CD4-positive, alpha-beta T cell treated with Interleukin-2 at 100 ng/mL for 4 hours (primary cell): ENCODE data around the gene HCFC1R1.
"Not testable (repeated sequence)": the region's sequence is repeated elsewhere in the genome, so short reads cannot be mapped to it uniquely, and the experiment has no call there.

Source experiments
- DNase-seq: peaks from one replicate; pipeline ENCODE4 v3.0.0-alpha.2; 2020; ENCODE audit warnings: low spot score

The HCFC1R1 gene

GRCh38 chr16:3057181-3058138 lies 33.7 kb upstream of the HCFC1R1 start:
- DNase-seq, result no peak

GRCh38 chr16:3056336-3057180 lies 32.8 kb upstream of the HCFC1R1 start:
- DNase-seq, result no peak

- not testable (repeated sequence) for DNase-seq
These were observed 32.0 kb upstream of the HCFC1R1 start for GRCh38 chr16:3055734-3056115.

- DNase-seq, result no peak
These were observed 31.4 kb upstream of the HCFC1R1 start for GRCh38 chr16:3054965-3055733.

GRCh38 chr16:3053330-3053710 lies 29.6 kb upstream of the HCFC1R1 start:
- not testable (repeated sequence) for DNase-seq

- DNase-seq, result not testable (repeated sequence)
These were observed 29.0 kb upstream of the HCFC1R1 start for GRCh38 chr16:3052571-3053329.

- no peak for DNase-seq
These were observed 27.8 kb upstream of the HCFC1R1 start for GRCh38 chr16:3051494-3051893.

GRCh38 chr16:3051009-3051408 lies 27.3 kb upstream of the HCFC1R1 start:
- DNase-seq, result no peak

GRCh38 chr16:3050487-3050886 lies 26.7 kb upstream of the HCFC1R1 start:
- DNase-seq, result no peak

GRCh38 chr16:3049921-3050481 lies 26.3 kb upstream of the HCFC1R1 start:
- no peak for DNase-seq

- DNase-seq, result no peak
These were observed 23.6 kb upstream of the HCFC1R1 start for GRCh38 chr16:3047387-3047720.

GRCh38 chr16:3046641-3047386 lies 23.1 kb upstream of the HCFC1R1 start:
- no peak for DNase-seq

GRCh38 chr16:3045758-3046640 lies 22.3 kb upstream of the HCFC1R1 start, which contains the start of gene MMP25:
TSS of gene MMP25 (plus strand) at chr16:3046561. CDS start at chr16:3046918, 357 bp downstream.
- no peak for DNase-seq

GRCh38 chr16:3044708-3045107 lies 21.0 kb upstream of the HCFC1R1 start:
- DNase-seq, result no peak

- DNase-seq, result no peak
These were observed 18.6 kb upstream of the HCFC1R1 start for GRCh38 chr16:3042376-3042775.

- DNase-seq, result no peak
These were observed 15.2 kb upstream of the HCFC1R1 start for GRCh38 chr16:3038896-3039295.

- DNase-seq, result no peak
These were observed 14.5 kb upstream of the HCFC1R1 start for GRCh38 chr16:3038256-3038655.

GRCh38 chr16:3036726-3037315 lies 13.1 kb upstream of the HCFC1R1 start, which contains the start of gene BICDL2:
TSS of gene BICDL2 (minus strand) at chr16:3036944. CDS start at chr16:3035496, 1,448 bp downstream.
- DNase-seq, result no peak
